Fibroblast of skin of scalp (primary cell): ENCODE measurements around the gene SPSB1.
A peak's percentile ranks its signal among the peaks of the same experiment; 100 is the strongest.

Experiments
- DNase-seq: peaks from one replicate; pipeline ENCODE4 v3.0.0-alpha.2; 2013

The SPSB1 gene

GRCh38 chr1:9320520-9321479 lies 28.1 kb downstream of the SPSB1 start:
- no peak for DNase-seq

GRCh38 chr1:9321480-9321849 lies 28.8 kb downstream of the SPSB1 start:
- peak; percentile 30 for DNase-seq

GRCh38 chr1:9321986-9322660 lies 29.4 kb downstream of the SPSB1 start:
- DNase-seq, result no peak

- DNase-seq, result no peak
Observed at GRCh38 chr1:9322661-9323244, 30.1 kb downstream of the SPSB1 start.

GRCh38 chr1:9324246-9325096 lies 31.8 kb downstream of the SPSB1 start:
- DNase-seq, result no peak

GRCh38 chr1:9326596-9326995 lies 33.9 kb downstream of the SPSB1 start:
- peak; percentile 85 for DNase-seq

- no peak for DNase-seq
Observed at GRCh38 chr1:9328201-9328600, 35.5 kb downstream of the SPSB1 start.

- no peak for DNase-seq
Observed at GRCh38 chr1:9328715-9329114, 36.0 kb downstream of the SPSB1 start.

- no peak for DNase-seq
Observed at GRCh38 chr1:9331016-9331415, 38.3 kb downstream of the SPSB1 start.

GRCh38 chr1:9331558-9332346 lies 39.1 kb downstream of the SPSB1 start:
- DNase-seq, result no peak

- no peak for DNase-seq
Observed at GRCh38 chr1:9332513-9333143, 39.9 kb downstream of the SPSB1 start.

GRCh38 chr1:9338397-9339246 lies 45.9 kb downstream of the SPSB1 start:
- no peak for DNase-seq

- DNase-seq, result no peak
Observed at GRCh38 chr1:9340172-9340854, 47.6 kb downstream of the SPSB1 start.

GRCh38 chr1:9340864-9341263 lies 48.2 kb downstream of the SPSB1 start:
- DNase-seq, result no peak

- no peak for DNase-seq
Observed at GRCh38 chr1:9341301-9341845, 48.7 kb downstream of the SPSB1 start.

GRCh38 chr1:9343269-9343668 lies 50.6 kb downstream of the SPSB1 start:
- no peak for DNase-seq

GRCh38 chr1:9344426-9345200 lies 51.9 kb downstream of the SPSB1 start:
- no peak for DNase-seq

- no peak for DNase-seq
Observed at GRCh38 chr1:9345471-9345870, 52.8 kb downstream of the SPSB1 start.
